ENCODE data around the gene ADAMTS10. TPM values are rescaled to one million over a fixed set of nuclear protein-coding genes. Genes with fewer than 3 reads are reported as not detected.

Gene ADAMTS10
- under 1 TPM in 1 of 6 donors, not detected in 5; 0.31 TPM for polyA plus RNA-seq (ENCODE audit: low read depth in 6 of 6)

DNA sequence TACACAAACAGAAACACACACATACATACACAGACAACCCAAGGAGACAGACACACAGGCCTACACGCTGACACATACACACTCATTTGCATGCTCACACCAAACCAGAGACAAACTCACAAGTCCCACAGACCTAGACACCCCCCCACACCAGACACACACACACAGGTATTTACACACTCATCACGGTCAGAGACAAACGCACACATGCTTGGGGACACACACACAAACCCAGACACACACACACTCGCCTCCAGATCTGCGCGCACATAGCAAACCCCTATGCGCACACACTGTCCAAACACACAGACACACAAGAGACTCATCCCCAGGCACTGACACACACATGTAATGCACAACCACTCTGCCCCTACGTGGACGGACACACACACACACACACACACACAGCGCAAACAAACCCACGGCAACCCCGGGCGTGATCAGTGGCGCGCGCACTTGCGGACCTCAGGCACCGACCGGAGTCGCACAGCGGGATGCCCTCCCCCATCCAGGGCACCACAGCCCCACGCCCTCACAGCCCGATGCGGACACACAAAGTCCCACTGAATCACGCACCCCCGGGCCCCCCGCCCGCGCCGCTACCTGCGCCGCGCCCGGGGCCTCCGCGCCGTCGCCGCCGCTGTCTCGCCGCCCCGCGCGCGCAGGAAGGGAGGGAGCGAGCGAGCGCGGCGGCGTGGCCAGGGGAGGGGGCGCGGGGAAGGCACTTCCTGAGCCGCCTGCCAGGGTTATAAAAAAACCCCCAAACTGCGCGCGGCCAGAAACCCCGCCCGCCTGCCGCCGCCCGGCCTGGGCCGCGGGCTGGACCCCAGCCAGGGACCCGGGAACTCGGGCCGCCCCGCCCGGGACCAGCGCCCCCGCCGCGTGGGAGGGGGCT lies at the start of gene ADAMTS10:
Gene ADAMTS10 (minus strand): TSS at position 675 of the 895 bp plus-strand sequence. CDS start 5,005 bp downstream, outside the sequence.
- Mint-ChIP-seq H3K4me1 (peaks cover 13 to 31% (median 19%) of the 10 kb centered on the region in 3 donors), H3K27ac (peak within 1 kb of the TSS; percentile 8 to 83 (median 62)), H3K4me3 (peak within 1 kb of the TSS; percentile 70 to 95 (median 84)), H3K9me3 (peaks cover 0 to 2% (median 0%) of the 10 kb centered on the region in 7 donors), H3K36me3 (peaks cover 0 to 23% of the 10 kb centered on the region in 2 donors), H3K27me3 (peaks cover 30 to 58% (median 45%) of the 10 kb centered on the region in 3 donors)
- peak; percentile 59 to 63 for ATAC-seq (ENCODE audit: low read depth in 2 of 2)
- no peak for DNase-seq

DNA sequence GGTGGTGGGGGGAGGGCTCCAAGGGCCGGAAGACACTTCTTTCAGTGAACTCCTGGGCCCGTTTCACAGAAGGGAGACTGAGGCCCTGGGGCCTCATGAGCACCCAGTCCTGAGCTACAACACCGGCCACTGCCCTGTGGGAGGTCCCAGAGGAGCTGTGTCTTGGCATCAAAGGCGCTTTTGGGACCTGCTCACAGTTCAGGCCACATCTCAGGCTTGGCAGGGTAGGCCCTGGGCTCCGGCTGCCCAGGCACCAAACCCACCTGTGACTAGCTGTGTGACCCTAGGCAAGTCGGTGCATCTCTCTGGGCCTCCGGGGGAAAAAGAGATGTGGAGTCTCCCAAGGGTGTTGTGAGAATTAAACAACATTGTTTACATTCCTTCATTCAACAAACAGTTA lies 49.4 kb upstream of the ADAMTS10 start:
- peaks cover 23 to 27% (median 26%) of the 10 kb centered on the region in 3 donors for H3K4me1 Mint-ChIP-seq
- no peak overlapping the region for H3K4me3 Mint-ChIP-seq
- ATAC-seq (ENCODE audit: low read depth in 2 of 2) (no peak), DNase-seq (no peak)
- H3K27me3 Mint-ChIP-seq = peaks cover 0 to 22% (median 16%) of the 10 kb centered on the region in 3 donors
- peak overlapping the region in 1 of 6 donors; percentile 26 for H3K27ac Mint-ChIP-seq
- no peaks in the 10 kb centered on the region for H3K36me3 Mint-ChIP-seq
- H3K9me3 Mint-ChIP-seq = no peaks in the 10 kb centered on the region

DNA sequence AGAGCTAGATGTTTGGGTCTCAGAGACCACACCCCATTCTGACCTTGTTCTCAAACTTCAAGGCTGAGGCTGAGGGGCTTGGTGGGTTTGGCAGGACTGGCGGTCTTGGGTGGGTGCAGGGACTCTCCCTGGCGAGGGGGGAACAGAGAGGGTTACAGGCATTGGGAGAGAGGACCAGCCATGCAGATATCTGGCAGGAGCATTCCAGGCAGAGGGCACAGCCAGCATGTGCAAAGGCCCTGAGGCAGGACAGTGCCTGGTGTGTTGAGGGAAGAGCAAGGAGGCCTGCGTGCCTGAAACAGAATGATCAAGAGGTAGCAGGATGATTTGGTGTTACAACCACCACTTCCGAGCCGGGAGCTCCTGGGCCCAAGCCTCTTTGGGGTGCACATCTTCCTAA lies 47.4 kb upstream of the ADAMTS10 start:
- no peak overlapping the region for H3K27ac Mint-ChIP-seq
- H3K36me3 Mint-ChIP-seq = no peaks in the 10 kb centered on the region
- H3K4me3 Mint-ChIP-seq = no peak overlapping the region
- H3K4me1 Mint-ChIP-seq = peaks cover 12 to 16% (median 13%) of the 10 kb centered on the region in 3 donors
- H3K27me3 Mint-ChIP-seq = peaks cover 0 to 26% (median 22%) of the 10 kb centered on the region in 3 donors
- no peak for ATAC-seq (ENCODE audit: low read depth in 2 of 2)
- H3K9me3 Mint-ChIP-seq = no peaks in the 10 kb centered on the region
- no peak for DNase-seq

DNA sequence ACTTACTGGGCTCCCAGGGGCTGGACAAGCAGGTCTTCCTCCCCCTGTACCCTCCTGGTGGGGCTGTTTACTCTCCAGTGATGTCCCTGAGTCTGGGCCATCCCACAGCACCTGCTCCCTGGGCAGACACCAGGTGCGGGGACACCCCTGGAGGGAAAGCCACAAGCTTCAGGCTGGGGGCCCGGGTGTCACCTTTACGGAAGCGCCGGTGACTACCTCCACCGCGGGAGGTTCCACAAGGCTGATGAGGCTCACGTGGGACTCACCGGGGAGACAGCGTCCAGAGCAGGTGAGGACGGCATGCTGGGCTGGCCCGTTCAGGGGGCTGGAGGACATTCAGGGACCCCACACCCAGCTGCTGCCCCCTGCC lies 44.8 kb upstream of the ADAMTS10 start:
- Mint-ChIP-seq H3K27me3 (peaks cover 0 to 40% (median 27%) of the 10 kb centered on the region in 3 donors), H3K4me3 (peak overlapping the region in 4 of 8 donors; percentile 48 to 53 (median 50)), H3K9me3 (no peaks in the 10 kb centered on the region), H3K27ac (no peak overlapping the region), H3K36me3 (no peaks in the 10 kb centered on the region), H3K4me1 (peaks cover 10 to 12% (median 12%) of the 10 kb centered on the region in 3 donors)
- ATAC-seq (ENCODE audit: low read depth in 2 of 2) (peak; percentile 45 to 56), DNase-seq (no peak)

DNA sequence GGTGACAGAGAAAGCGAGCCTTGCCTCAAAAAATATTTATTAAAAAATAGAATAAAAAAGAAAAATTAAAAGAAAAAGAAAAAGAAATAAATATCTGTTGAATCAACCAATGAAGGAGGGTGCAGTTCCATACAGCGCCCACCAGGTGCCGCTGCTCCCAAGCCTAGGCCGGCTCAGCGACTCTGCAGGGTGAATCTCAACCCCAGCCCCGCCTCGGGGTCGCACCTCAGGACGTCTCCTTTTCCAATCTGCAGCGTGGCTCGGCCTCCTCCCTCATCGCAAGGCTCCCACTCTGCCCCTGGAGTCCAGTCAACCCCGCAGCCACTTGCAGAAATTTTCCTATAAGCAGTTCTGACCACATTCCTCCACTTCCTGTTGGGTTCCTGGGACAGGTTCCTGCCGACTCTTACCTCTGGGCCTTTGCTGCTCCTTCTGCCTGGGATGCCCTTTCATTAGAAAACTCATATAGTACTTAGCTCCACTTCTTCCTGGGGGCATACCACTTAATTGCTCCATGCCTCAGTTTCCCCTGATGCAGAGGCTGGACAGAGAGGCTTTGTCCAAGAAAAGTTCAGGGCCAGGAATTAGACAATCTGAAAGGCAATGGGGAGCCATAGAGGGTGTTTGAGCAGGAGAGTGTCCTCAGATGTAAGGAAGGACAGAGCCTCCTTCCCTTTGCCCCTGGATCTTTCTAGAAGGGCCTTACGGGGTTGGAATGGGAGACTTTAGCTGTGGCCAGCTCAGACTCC lies 44.2 kb upstream of the ADAMTS10 start:
- no peaks in the 10 kb centered on the region for H3K36me3 Mint-ChIP-seq
- DNase-seq = peak; percentile 56
- peak; percentile 56 to 63 for ATAC-seq (ENCODE audit: low read depth in 2 of 2)
- no peaks in the 10 kb centered on the region for H3K9me3 Mint-ChIP-seq
- H3K4me3 Mint-ChIP-seq = peak overlapping the region in 7 of 8 donors; percentile 35 to 79 (median 60)
- H3K27ac Mint-ChIP-seq = peak overlapping the region in 1 of 6 donors; percentile 61
- H3K27me3 Mint-ChIP-seq = peaks cover 0 to 40% (median 27%) of the 10 kb centered on the region in 3 donors
- peaks cover 10 to 12% (median 12%) of the 10 kb centered on the region in 3 donors for H3K4me1 Mint-ChIP-seq

DNA sequence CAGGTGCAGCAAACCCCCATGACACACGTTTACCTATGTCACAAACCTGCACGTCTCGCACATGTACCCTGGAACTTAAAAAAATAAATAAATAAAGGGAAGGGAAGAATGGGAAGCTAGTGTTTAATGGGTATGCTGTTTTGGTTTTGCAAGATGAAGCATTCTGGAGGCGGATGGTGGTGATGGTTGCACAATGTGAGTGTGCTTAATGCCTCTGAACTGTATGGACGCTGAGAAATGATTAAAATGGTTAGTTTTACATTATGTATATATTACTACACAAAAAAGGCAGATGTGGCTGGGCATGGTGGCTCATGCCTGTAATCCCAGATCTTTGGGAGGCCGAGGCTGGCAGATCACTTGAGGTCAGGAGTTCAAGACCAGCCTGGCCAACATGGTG lies 37.7 kb upstream of the ADAMTS10 start:
- ATAC-seq (ENCODE audit: low read depth in 2 of 2) = no peak
- Mint-ChIP-seq H3K9me3 (no peaks in the 10 kb centered on the region), H3K27ac (no peak overlapping the region), H3K4me3 (no peak overlapping the region), H3K27me3 (peaks cover 4 to 36% (median 28%) of the 10 kb centered on the region in 3 donors), H3K4me1 (no peaks in the 10 kb centered on the region), H3K36me3 (no peaks in the 10 kb centered on the region)
- DNase-seq = no peak

DNA sequence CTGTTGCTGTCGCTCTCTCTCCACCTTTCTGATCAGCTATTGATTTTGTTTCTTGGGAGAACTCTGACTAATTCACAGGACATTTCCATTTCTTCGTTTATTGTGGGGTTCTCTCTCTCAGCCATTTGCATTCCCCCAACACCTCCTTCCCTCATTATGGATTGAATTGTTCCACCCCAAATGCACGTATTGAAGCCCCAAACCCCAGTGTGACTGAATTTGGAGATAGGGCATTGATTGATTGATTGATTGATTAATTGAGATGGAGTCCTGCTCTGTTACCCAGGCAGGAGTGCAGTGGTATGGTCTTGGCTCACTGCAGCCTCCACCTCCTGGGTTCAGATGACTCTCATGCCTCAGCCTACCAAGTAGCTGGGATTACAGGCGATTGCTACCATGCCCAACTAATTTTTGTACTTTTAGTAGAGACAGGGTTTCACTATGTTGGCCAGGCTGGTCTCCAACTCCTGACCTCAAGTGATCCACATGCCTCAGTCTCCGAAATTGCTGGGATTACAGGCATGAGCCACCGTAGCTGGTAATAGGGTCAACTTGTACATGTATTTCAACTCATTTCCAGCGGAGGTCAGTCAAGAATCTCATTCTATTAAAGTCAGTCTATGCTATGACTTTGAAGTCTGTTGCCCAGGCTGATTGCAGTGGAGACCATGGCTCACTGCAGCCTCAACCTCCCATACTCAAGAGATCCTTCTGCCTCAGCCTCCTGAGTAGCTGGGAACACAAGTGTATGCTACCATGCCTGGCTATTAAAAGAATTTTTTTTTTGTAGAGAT lies 33.5 kb upstream of the ADAMTS10 start:
- ATAC-seq (ENCODE audit: low read depth in 2 of 2) = no peak

DNA sequence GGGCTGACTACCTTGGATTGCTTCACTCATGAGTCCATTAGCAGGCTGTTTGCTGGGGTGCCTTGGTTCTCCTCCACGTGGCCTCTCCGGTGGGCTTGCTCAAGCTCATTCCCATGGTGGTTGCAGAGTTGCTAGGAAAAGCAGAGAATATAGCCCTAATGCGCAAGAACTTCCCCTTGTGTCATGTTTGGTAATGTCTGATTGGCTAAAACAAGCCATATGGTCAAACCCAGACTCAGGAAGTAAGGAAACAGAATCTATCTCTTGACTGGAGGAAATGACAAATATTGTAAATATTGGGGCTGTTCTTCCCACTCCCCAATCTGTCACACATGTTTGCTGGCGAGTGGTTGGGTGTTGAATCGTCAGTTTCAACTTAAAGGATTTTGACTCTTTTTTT lies 32.0 kb upstream of the ADAMTS10 start:
- no peak for ATAC-seq (ENCODE audit: low read depth in 2 of 2)
- Mint-ChIP-seq H3K9me3 (no peaks in the 10 kb centered on the region), H3K4me3 (no peak overlapping the region), H3K27ac (peak overlapping the region in 1 of 6 donors; percentile 8), H3K27me3 (peaks cover 17 to 52% (median 50%) of the 10 kb centered on the region in 3 donors), H3K36me3 (no peaks in the 10 kb centered on the region), H3K4me1 (peaks cover 0 to 8% (median 4%) of the 10 kb centered on the region in 3 donors)
- no peak for DNase-seq

More for the DNA sequence above, 33.5 kb upstream of the ADAMTS10 start:
- DNase-seq = no peak
- H3K4me1 Mint-ChIP-seq = no peaks in the 10 kb centered on the region
- no peak overlapping the region for H3K4me3 Mint-ChIP-seq
- H3K27ac Mint-ChIP-seq = peak overlapping the region in 1 of 6 donors; percentile 74
- peaks cover 9 to 42% (median 40%) of the 10 kb centered on the region in 3 donors for H3K27me3 Mint-ChIP-seq
- no peaks in the 10 kb centered on the region for H3K36me3 Mint-ChIP-seq
- no peaks in the 10 kb centered on the region for H3K9me3 Mint-ChIP-seq

DNA sequence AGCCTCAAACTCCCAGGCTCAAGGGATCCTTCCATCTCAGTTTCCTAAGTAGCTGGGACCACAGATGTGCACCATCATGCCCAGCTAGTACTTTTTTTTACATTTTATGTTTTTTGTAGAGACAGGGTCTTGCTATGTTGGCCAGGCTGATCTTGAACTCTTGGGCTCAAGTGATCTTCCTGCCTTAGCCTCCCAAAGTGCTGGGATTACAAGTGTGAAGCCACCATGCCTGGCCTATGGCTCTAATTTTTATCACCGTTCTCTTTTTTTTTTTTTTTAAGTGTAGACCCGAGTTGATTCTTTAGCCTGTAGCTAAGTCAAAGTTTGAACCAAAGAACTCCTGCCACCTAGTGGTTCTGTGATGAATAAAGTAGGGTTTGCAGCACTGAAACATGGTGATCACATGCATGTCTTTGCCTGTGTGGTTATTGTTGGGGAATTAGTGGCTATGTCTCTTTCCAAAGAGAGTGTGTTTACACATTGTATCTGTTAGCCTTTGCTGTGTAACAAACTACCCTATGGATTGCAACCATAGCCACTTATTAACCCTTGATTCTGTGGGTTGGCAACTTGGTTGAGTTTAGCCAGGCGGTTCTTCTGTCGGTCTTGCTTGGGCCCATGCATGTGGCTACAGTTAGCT lies 31.5 kb upstream of the ADAMTS10 start:
- H3K27me3 Mint-ChIP-seq = peaks cover 16 to 54% (median 50%) of the 10 kb centered on the region in 3 donors
- H3K36me3 Mint-ChIP-seq = no peaks in the 10 kb centered on the region
- no peak overlapping the region for H3K4me3 Mint-ChIP-seq
- DNase-seq (no peak), ATAC-seq (ENCODE audit: low read depth in 2 of 2) (peak; percentile 30 to 40)
- H3K9me3 Mint-ChIP-seq = no peaks in the 10 kb centered on the region
- H3K4me1 Mint-ChIP-seq = peaks cover 0 to 8% (median 4%) of the 10 kb centered on the region in 3 donors
- no peak overlapping the region for H3K27ac Mint-ChIP-seq

DNA sequence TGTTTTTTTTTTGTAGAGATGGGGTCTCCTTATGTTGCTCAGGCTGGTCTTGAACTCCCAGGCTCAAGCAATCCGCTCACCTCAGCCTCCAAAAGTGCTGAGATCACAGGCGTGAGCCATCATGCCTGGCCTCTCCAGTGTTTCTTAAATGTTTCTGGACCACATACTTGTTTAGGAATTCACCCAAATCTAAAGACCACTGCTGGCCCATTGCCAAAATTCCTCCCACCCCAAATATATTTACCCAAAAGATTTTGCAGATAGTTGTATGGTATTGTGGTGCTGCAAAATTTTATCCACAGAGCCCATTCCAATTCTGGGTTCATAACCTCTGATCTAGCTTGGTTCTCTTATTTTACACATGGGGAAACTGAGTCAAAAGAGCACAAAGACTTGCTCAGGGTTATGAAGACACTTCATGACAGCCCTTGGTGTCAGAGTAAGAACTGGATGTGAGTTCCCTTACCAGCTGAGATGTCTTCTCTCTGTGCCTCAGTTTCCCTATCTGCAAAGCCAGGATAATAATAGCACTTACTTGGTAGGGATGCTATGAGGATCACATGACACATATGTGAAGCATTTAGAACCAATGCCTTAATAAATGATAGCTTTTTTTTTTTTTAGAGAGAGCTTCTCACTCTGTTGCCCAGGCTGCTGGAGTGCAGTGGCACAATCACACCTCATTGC lies 30.8 kb upstream of the ADAMTS10 start:
- peaks cover 13 to 54% (median 49%) of the 10 kb centered on the region in 3 donors for H3K27me3 Mint-ChIP-seq
- H3K9me3 Mint-ChIP-seq = no peaks in the 10 kb centered on the region
- peaks cover 0 to 8% (median 4%) of the 10 kb centered on the region in 3 donors for H3K4me1 Mint-ChIP-seq
- H3K36me3 Mint-ChIP-seq = no peaks in the 10 kb centered on the region
- no peak overlapping the region for H3K27ac Mint-ChIP-seq
- DNase-seq (no peak), ATAC-seq (ENCODE audit: low read depth in 2 of 2) (no peak)
- H3K4me3 Mint-ChIP-seq = peak overlapping the region in 1 of 8 donors; percentile 18

DNA sequence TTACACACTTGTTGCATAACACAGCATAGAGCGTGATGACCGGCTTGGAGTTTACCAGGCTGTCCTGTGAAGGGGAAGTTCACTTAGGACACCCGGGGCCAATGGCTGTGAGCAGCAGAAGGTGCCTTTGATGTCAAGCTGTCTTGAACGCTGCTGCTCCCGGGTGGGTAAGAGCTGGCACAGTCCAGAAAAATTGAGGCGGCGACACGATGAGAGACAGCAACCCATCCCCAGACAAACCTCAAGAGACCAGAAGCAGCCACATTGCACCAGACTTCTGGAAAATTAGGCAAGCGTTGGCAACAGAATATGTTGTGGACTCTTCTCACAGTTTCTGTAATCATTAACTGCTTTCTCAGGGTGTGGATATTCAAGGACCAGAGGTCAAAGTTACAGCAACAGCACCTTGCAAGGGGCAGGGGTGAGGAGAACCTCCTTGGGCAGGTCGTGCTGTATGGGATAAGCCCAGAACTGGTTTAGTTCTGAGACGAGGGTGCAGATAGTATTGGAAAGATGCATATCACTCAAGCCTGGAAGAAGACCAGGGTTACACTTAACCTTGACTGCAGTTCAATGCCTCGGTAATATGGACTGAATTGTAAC lies 30.0 kb upstream of the ADAMTS10 start:
- H3K36me3 Mint-ChIP-seq = no peaks in the 10 kb centered on the region
- ATAC-seq (ENCODE audit: low read depth in 2 of 2) = no peak
- no peak for DNase-seq
- no peaks in the 10 kb centered on the region for H3K9me3 Mint-ChIP-seq
- H3K27me3 Mint-ChIP-seq = peaks cover 13 to 48% (median 45%) of the 10 kb centered on the region in 3 donors
- no peak overlapping the region for H3K4me3 Mint-ChIP-seq
- H3K27ac Mint-ChIP-seq = peak overlapping the region in 1 of 6 donors; percentile 61
- peaks cover 0 to 8% (median 4%) of the 10 kb centered on the region in 3 donors for H3K4me1 Mint-ChIP-seq
